Neuronal stem cell (in vitro differentiated cells): Measurements from ENCODE around the gene FAM13B.

Experiments used
- DNase-seq: peaks from one replicate; pipeline ENCODE4 v3.0.0-alpha.2; 2013; ENCODE audit warnings: low spot score
- H2AFZ ChIP-seq: one replicate; pipeline ENCODE4 v1.6.1; 2013; ENCODE audit warnings: mild to moderate bottlenecking, low read length, inconsistent platforms
- H2AK5ac ChIP-seq: 2 replicates; pipeline ENCODE4 v1.6.1; 2013; ENCODE audit warnings: low read depth, mild to moderate bottlenecking, inconsistent platforms, low read length, moderate library complexity, mixed read lengths
- H2BK120ac ChIP-seq: 2 replicates; pipeline ENCODE4 v1.6.1; 2013; ENCODE audit warnings: low read depth, mild to moderate bottlenecking, inconsistent platforms, low read length, moderate library complexity, mixed read lengths
- H2BK12ac ChIP-seq: one replicate; pipeline ENCODE4 v1.6.1; 2013; ENCODE audit warnings: low read length, inconsistent platforms
- H2BK15ac ChIP-seq: 2 replicates; pipeline ENCODE4 v1.6.1; 2013; ENCODE audit warnings: mild to moderate bottlenecking, low read length, inconsistent platforms, mixed read lengths
- H2BK5ac ChIP-seq: one replicate; pipeline ENCODE4 v1.6.1; 2013; ENCODE audit warnings: inconsistent platforms, mild to moderate bottlenecking, low read length, moderate library complexity
- H3K14ac ChIP-seq: one replicate; pipeline ENCODE4 v1.6.1; 2013; ENCODE audit warnings: low read length, inconsistent platforms
- H3K18ac ChIP-seq: 2 replicates; pipeline ENCODE4 v1.6.1; 2013; ENCODE audit warnings: low read length, inconsistent platforms
- H3K23ac ChIP-seq: 2 replicates; pipeline ENCODE4 v1.6.1; 2013; ENCODE audit warnings: low read depth, mild to moderate bottlenecking, mixed read lengths, low read length, inconsistent platforms; ENCODE audit not compliant: poor library complexity
- H3K27ac ChIP-seq: replicated peaks from 3 replicates; pipeline ENCODE4 v1.5.1; 2013; ENCODE audit warnings: low read length, inconsistent platforms
- H3K27me3 ChIP-seq, 3 experiments: 2 replicates each; pipeline ENCODE4 v1.6.1; 2013; ENCODE audit warnings: low read length in 3 of 3, mild to moderate bottlenecking in 2 of 3, inconsistent platforms in 1 of 3, low read depth in 1 of 3, mixed read lengths in 1 of 3, moderate library complexity in 1 of 3; ENCODE audit not compliant: control insufficient read depth in 3 of 3, insufficient read depth in 3 of 3
- H3K36me3 ChIP-seq, 2 donors: replicated peaks in 1 of 2; 2 replicates each; pipeline ENCODE4 v1.6.1; 2013; ENCODE audit warnings: low read length in 2 of 2; ENCODE audit not compliant: control insufficient read depth in 2 of 2, insufficient read depth in 2 of 2
- H3K4ac ChIP-seq: 2 replicates; pipeline ENCODE4 v1.6.1; 2013; ENCODE audit warnings: inconsistent platforms, mild to moderate bottlenecking, low read length, moderate library complexity
- H3K4me1 ChIP-seq, 2 donors: 1 replicate in 1 of 2; 2 replicates in 1 of 2; pipeline ENCODE4 v1.6.1; 2013; ENCODE audit warnings: low read length in 2 of 2, low read depth in 1 of 2; ENCODE audit not compliant: control insufficient read depth in 2 of 2, insufficient read depth in 1 of 2
- H3K4me2 ChIP-seq: one replicate; pipeline ENCODE4 v1.6.1; 2013; ENCODE audit warnings: mild to moderate bottlenecking, low read length, inconsistent platforms; ENCODE audit not compliant: insufficient read depth, poor library complexity, severe bottlenecking
- H3K4me3 ChIP-seq, 2 donors: 2 replicates each; pipeline ENCODE4 v1.5.1; 2013; ENCODE audit warnings: low read length in 2 of 2, mild to moderate bottlenecking in 2 of 2, inconsistent platforms in 1 of 2, moderate library complexity in 1 of 2
- H3K79me1 ChIP-seq: one replicate; pipeline ENCODE4 v1.6.1; 2013; ENCODE audit warnings: low read depth, mild to moderate bottlenecking, inconsistent platforms, low read length, moderate library complexity
- H3K9ac ChIP-seq: one replicate; pipeline ENCODE4 v1.6.1; 2013; ENCODE audit warnings: mild to moderate bottlenecking, low read depth, low read length, inconsistent platforms; ENCODE audit not compliant: poor library complexity
- H3K9me3 ChIP-seq, 2 donors: replicated peaks in 1 of 2; 2 replicates each; pipeline versions ENCODE3 to v1.6.1; 2013; ENCODE audit warnings: low read length in 2 of 2, mild to moderate bottlenecking in 2 of 2, inconsistent platforms in 1 of 2, low read depth in 1 of 2, mixed read lengths in 1 of 2, moderate library complexity in 1 of 2; ENCODE audit not compliant: control insufficient read depth in 2 of 2, insufficient read depth in 1 of 2
- H4K8ac ChIP-seq: one replicate; pipeline ENCODE4 v1.6.1; 2013; ENCODE audit warnings: low read depth, mild to moderate bottlenecking, inconsistent platforms, low read length, moderate library complexity
- H4K91ac ChIP-seq: one replicate; pipeline ENCODE4 v1.6.1; 2013; ENCODE audit warnings: low read length, low read depth, mild to moderate bottlenecking, inconsistent platforms; ENCODE audit not compliant: poor library complexity
- WGBS, 2 donors: extraction: QIAGEN DNeasy Blood & Tissue Kit; methylation state at CpG; one replicate each; pipeline ENCODE4 v1.1.7; 2013; ENCODE audit warnings: missing lambda C conversion rate in 2 of 2, mixed read lengths in 1 of 2; ENCODE audit not compliant: insufficient read length in 2 of 2, insufficient replicate concordance in 1 of 2; ENCODE audit errors: extremely low coverage in 2 of 2; 5-methylcytosine and 5-hydroxymethylcytosine counted together

Gene FAM13B

GRCh38 chr5:137997726-137998213 is 35.1 kb downstream of the FAM13B start:
- no peak for DNase-seq
- no peaks in the 10 kb centered on the region for H3K27me3 ChIP-seq
- H3K4me3 ChIP-seq: no peak overlapping the region
- no peak overlapping the region for H2BK15ac ChIP-seq
- peaks cover 2% of the 10 kb centered on the region for H3K79me1 ChIP-seq
- no peak overlapping the region for H2AK5ac ChIP-seq
- H3K9ac ChIP-seq: no peak overlapping the region
- H3K9me3 ChIP-seq: peaks cover 1 to 9% of the 10 kb centered on the region in 2 donors
- no peak overlapping the region for H2AFZ ChIP-seq
- no peak overlapping the region for H3K23ac ChIP-seq
- H4K91ac ChIP-seq: no peak overlapping the region
- H2BK120ac ChIP-seq: no peak overlapping the region
- H3K18ac ChIP-seq: no peak overlapping the region
- no CpG with 5 or more reads among the region's 1 CpG for WGBS, 2 donors
- no peak overlapping the region for H3K27ac ChIP-seq
- H3K4me2 ChIP-seq: no peak overlapping the region
- H2BK5ac ChIP-seq: no peak overlapping the region
- H3K14ac ChIP-seq: no peak overlapping the region
- no peak overlapping the region for H3K4ac ChIP-seq
- no peaks in the 10 kb centered on the region for H3K4me1 ChIP-seq
- H3K36me3 ChIP-seq: peaks cover 9 to 53% of the 10 kb centered on the region in 2 donors
- H2BK12ac ChIP-seq: no peak overlapping the region
- H4K8ac ChIP-seq: no peak overlapping the region

DNA sequence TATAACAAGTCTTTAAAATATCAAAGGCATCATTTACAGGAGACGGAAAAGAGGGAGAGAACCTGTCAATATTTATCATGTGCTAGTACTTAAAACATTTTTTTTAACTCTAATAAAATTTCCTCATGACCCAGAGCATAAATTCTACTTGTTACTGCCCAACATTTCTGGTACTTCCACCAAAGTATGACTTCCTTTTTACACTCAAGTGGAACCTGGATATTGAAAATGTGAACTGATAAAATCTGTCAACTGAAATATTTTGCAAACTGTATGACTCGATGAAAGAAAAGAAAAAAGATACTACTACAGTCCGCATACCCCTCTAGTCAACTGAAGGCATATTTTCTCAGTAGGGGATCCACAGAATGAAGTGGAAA is 37.1 kb downstream of the FAM13B start:
- Histone ChIP-seq H3K4me2 (no peak overlapping the region), H3K4me1 (no peaks in the 10 kb centered on the region), H3K27me3 (no peaks in the 10 kb centered on the region), H3K4me3 (no peak overlapping the region), H2BK15ac (no peak overlapping the region), H3K36me3 (peaks cover 9 to 49% of the 10 kb centered on the region in 2 donors), H3K23ac (no peak overlapping the region), H4K91ac (no peak overlapping the region), H2AFZ (no peak overlapping the region), H3K9ac (no peak overlapping the region), H3K4ac (no peak overlapping the region), H3K9me3 (peaks cover 1 to 9% of the 10 kb centered on the region in 2 donors), H3K18ac (no peak overlapping the region), H3K79me1 (peaks cover 2% of the 10 kb centered on the region), H4K8ac (no peak overlapping the region), H2BK12ac (no peak overlapping the region), H3K14ac (no peak overlapping the region), H2AK5ac (no peak overlapping the region), H2BK120ac (no peak overlapping the region), H2BK5ac (no peak overlapping the region), H3K27ac (no peak overlapping the region)
- no CpG with 5 or more reads among the region's 3 CpGs for WGBS, 2 donors
- no peak for DNase-seq

- Histone ChIP-seq H3K4me3 (no peak overlapping the region), H3K9ac (no peak overlapping the region)
These were observed 37.7 kb downstream of the FAM13B start for GRCh38 chr5:137995077-137995748.

GRCh38 chr5:137994556-137994955 is 38.3 kb downstream of the FAM13B start:
- Histone ChIP-seq H2AFZ (no peak overlapping the region), H3K23ac (no peak overlapping the region), H3K9me3 (peaks cover 1 to 9% of the 10 kb centered on the region in 2 donors), H3K4ac (no peak overlapping the region), H3K4me2 (no peak overlapping the region), H2AK5ac (no peak overlapping the region), H2BK12ac (no peak overlapping the region), H3K9ac (no peak overlapping the region), H3K27me3 (no peaks in the 10 kb centered on the region), H3K4me1 (no peaks in the 10 kb centered on the region), H3K79me1 (no peaks in the 10 kb centered on the region), H2BK5ac (no peak overlapping the region), H4K91ac (no peak overlapping the region), H3K27ac (no peak overlapping the region), H2BK120ac (no peak overlapping the region), H3K14ac (no peak overlapping the region), H3K36me3 (peaks cover 7 to 37% of the 10 kb centered on the region in 2 donors), H2BK15ac (no peak overlapping the region), H4K8ac (no peak overlapping the region), H3K18ac (no peak overlapping the region), H3K4me3 (no peak overlapping the region)
- DNase-seq: no peak
- no CpG with 5 or more reads among the region's 2 CpGs for WGBS, 2 donors

More at GRCh38 chr5:137995077-137995748, 37.7 kb downstream of the FAM13B start:
- H3K4me1 ChIP-seq: no peaks in the 10 kb centered on the region
- H3K9me3 ChIP-seq: peaks cover 1 to 9% of the 10 kb centered on the region in 2 donors
- H2AFZ ChIP-seq: no peak overlapping the region
- H2AK5ac ChIP-seq: no peak overlapping the region
- H3K18ac ChIP-seq: no peak overlapping the region
- H2BK5ac ChIP-seq: no peak overlapping the region
- peaks cover 9 to 44% of the 10 kb centered on the region in 2 donors for H3K36me3 ChIP-seq
- H2BK120ac ChIP-seq: no peak overlapping the region
- H3K27ac ChIP-seq: no peak overlapping the region
- no peak overlapping the region for H2BK12ac ChIP-seq
- H3K27me3 ChIP-seq: no peaks in the 10 kb centered on the region
- WGBS, 2 donors: no CpG with 5 or more reads among the region's 2 CpGs
- no peak overlapping the region for H4K8ac ChIP-seq
- no peaks in the 10 kb centered on the region for H3K79me1 ChIP-seq
- no peak overlapping the region for H3K4me2 ChIP-seq
- no peak overlapping the region for H3K14ac ChIP-seq
- H4K91ac ChIP-seq: no peak overlapping the region
- H3K23ac ChIP-seq: no peak overlapping the region
- no peak for DNase-seq
- no peak overlapping the region for H3K4ac ChIP-seq
- H2BK15ac ChIP-seq: no peak overlapping the region
